HEK293T (cell line): Measurements from ENCODE around the gene PALLD.
"Not testable (repeated sequence)": the region's sequence is repeated elsewhere in the genome, so short reads cannot be mapped to it uniquely, and the experiment has no call there.

Experiments
- CTCF ChIA-PET: fragments of 350-600 bp; formaldehyde crosslinking; extraction: SDS; loops from one replicate; lab custom pipeline; 2021; ENCODE audit warnings: antibody characterized with exemption, inconsistent platforms; lab: Yijun Ruan, JAX
- POLR2A ChIA-PET: fragments of 350-600 bp; formaldehyde crosslinking; extraction: SDS; loops from one replicate; lab custom pipeline; 2020; ENCODE audit warnings: antibody characterized with exemption, inconsistent platforms; lab: Yijun Ruan, JAX
- DNase-seq: peaks from one replicate; pipeline ENCODE4 v3.0.0; 2012; ENCODE audit warnings: mixed read lengths; ENCODE audit errors: extremely low spot score
- ARNT ChIP-seq: fragments of 450-650 bp; IDR thresholded peaks from 2 replicates; pipeline ENCODE4 v1.6.1; 2017; ENCODE audit warnings: mild to moderate bottlenecking
- BHLHE40 ChIP-seq: fragments of 450-650 bp; IDR thresholded peaks from 2 replicates; pipeline ENCODE4 v1.6.1; 2016; ENCODE audit warnings: mild to moderate bottlenecking, moderate library complexity, borderline replicate concordance
- CTBP1 ChIP-seq: fragments of 450-650 bp; IDR thresholded peaks from 2 replicates; pipeline ENCODE4 v1.6.1; 2016; ENCODE audit warnings: borderline replicate concordance
- ELF4 ChIP-seq: fragments of 450-650 bp; IDR thresholded peaks from 2 replicates; pipeline ENCODE4 v1.6.1; 2017; ENCODE audit warnings: antibody characterized with exemption
- FOXA1 ChIP-seq: fragments of 450-650 bp; IDR thresholded peaks from 2 replicates; pipeline ENCODE4 v1.6.1; 2016; ENCODE audit warnings: mild to moderate bottlenecking
- FOXK2 ChIP-seq: fragments of 450-650 bp; IDR thresholded peaks from 2 replicates; pipeline ENCODE4 v1.6.1; 2016; ENCODE audit warnings: mild to moderate bottlenecking
- FOXM1 ChIP-seq: fragments of 450-650 bp; IDR thresholded peaks from 2 replicates; pipeline ENCODE4 v1.6.1; 2017; ENCODE audit warnings: mild to moderate bottlenecking, borderline replicate concordance
- HDGF ChIP-seq: fragments of 450-650 bp; IDR thresholded peaks from 2 replicates; pipeline ENCODE4 v1.6.1; 2017; ENCODE audit warnings: antibody characterized with exemption, borderline replicate concordance
- L3MBTL2 ChIP-seq: fragments of 450-650 bp; conservative IDR thresholded peaks from 2 replicates; pipeline ENCODE4 v1.6.1; 2016; ENCODE audit warnings: mild to moderate bottlenecking
- LEF1 ChIP-seq: fragments of 450-650 bp; IDR thresholded peaks from 2 replicates; pipeline ENCODE4 v1.6.1; 2017; ENCODE audit warnings: mild to moderate bottlenecking, borderline replicate concordance
- NFRKB ChIP-seq: fragments of 450-650 bp; IDR thresholded peaks from 2 replicates; pipeline ENCODE4 v1.6.1; 2016; ENCODE audit warnings: mild to moderate bottlenecking, moderate library complexity
- PKNOX1 ChIP-seq: fragments of 450-650 bp; IDR thresholded peaks from 2 replicates; pipeline ENCODE4 v1.6.1; 2016
- SP1 ChIP-seq: fragments of 450-650 bp; IDR thresholded peaks from 2 replicates; pipeline ENCODE4 v1.6.1; 2017
- SUZ12 ChIP-seq: fragments of 450-650 bp; IDR thresholded peaks from 2 replicates; pipeline ENCODE4 v1.6.1; 2016; ENCODE audit warnings: mild to moderate bottlenecking
- TARDBP ChIP-seq: fragments of 450-650 bp; IDR thresholded peaks from 2 replicates; pipeline ENCODE4 v1.6.1; 2016
- ZNF384 ChIP-seq: fragments of 450-650 bp; IDR thresholded peaks from 2 replicates; pipeline ENCODE4 v1.6.1; 2016

Gene PALLD

GRCh38 chr4:168925789-168926490, 429.1 kb downstream of the PALLD start:
- DNase-seq, result no peak
- CTCF ChIA-PET, result interaction anchor here (0.5 kb wide), 1 partner anchor 147 kb away, joined by 3 read pairs; no protein-coding TSS in a partner anchor
- POLR2A ChIA-PET, result no interaction called here
- no peak for TF ChIP-seq NFRKB
- no peak for TF ChIP-seq ZNF384
- TF ChIP-seq ARNT, result no peak
- TF ChIP-seq HDGF, result no peak
- TF ChIP-seq BHLHE40, result no peak
- TF ChIP-seq ELF4, result no peak
- no peak for TF ChIP-seq TARDBP

GRCh38 chr4:168928346-168928745, 431.5 kb downstream of the PALLD start:
- no peak for DNase-seq
- CTCF ChIA-PET, result interaction anchor here (0.7 to 1.0 kb wide), 2 partner anchors 15 to 557 kb away, joined by 3 read pairs; no protein-coding TSS in a partner anchor
- POLR2A ChIA-PET, result no interaction called here
- TF ChIP-seq FOXK2 (no peak), FOXA1 (no peak), LEF1 (no peak), BHLHE40 (no peak), L3MBTL2 (no peak)

- TF ChIP-seq LEF1 (no peak), ZNF384 (no peak), BHLHE40 (no peak), NFRKB (no peak), SUZ12 (no peak), TARDBP (no peak), CTBP1 (no peak), L3MBTL2 (no peak)
- POLR2A ChIA-PET, result no interaction called here
- DNase-seq, result no peak
- CTCF ChIA-PET, result interaction anchor here (0.7 kb wide), 2 partner anchors 14 to 557 kb away, joined by 3 to 4 read pairs; no protein-coding TSS in a partner anchor
Measured at GRCh38 chr4:168928875-168929274, 432.0 kb downstream of the PALLD start.

GRCh38 chr4:168930413-168931196, 433.8 kb downstream of the PALLD start:
- ChIA-PET POLR2A (no interaction called here), CTCF (interaction anchor here (1.2 kb wide), 1 partner anchor 9 kb away, joined by 4 read pairs; no protein-coding TSS in a partner anchor)
- no peak for DNase-seq
- no peak for TF ChIP-seq NFRKB
- TF ChIP-seq BHLHE40, result no peak
- TF ChIP-seq SUZ12, result no peak
- TF ChIP-seq FOXM1, result no peak

- no peak for DNase-seq
- no peak for TF ChIP-seq BHLHE40
- no peak for TF ChIP-seq CTBP1
- TF ChIP-seq SP1, result no peak
- ChIA-PET CTCF (interaction anchor here (1.2 kb wide), 1 partner anchor 9 kb away, joined by 4 read pairs; no protein-coding TSS in a partner anchor), POLR2A (no interaction called here)
Measured at GRCh38 chr4:168931215-168931650, 434.4 kb downstream of the PALLD start.

GRCh38 chr4:168932138-168932537, 435.3 kb downstream of the PALLD start:
- no peak for DNase-seq
- TF ChIP-seq L3MBTL2, result no peak
- TF ChIP-seq ARNT, result no peak
- no peak for TF ChIP-seq PKNOX1
- TF ChIP-seq ZNF384, result no peak
- ChIA-PET POLR2A (no interaction called here), CTCF (interaction anchor here (0.6 to 0.8 kb wide), 4 partner anchors 15 to 634 kb away, joined by 4 to 8 read pairs (median 6); no protein-coding TSS in a partner anchor)

- TF ChIP-seq PKNOX1 (no peak), LEF1 (no peak), HDGF (no peak), CTBP1 (no peak), TARDBP (no peak), ELF4 (no peak), BHLHE40 (no peak), ARNT (no peak), SP1 (no peak), L3MBTL2 (no peak), SUZ12 (no peak), FOXA1 (no peak), FOXM1 (no peak), ZNF384 (no peak), NFRKB (no peak), FOXK2 (no peak)
- DNase-seq, result no peak
- ChIA-PET POLR2A (no interaction called here), CTCF (no interaction called here)
Measured at GRCh38 chr4:168933423-168933822, 436.6 kb downstream of the PALLD start.

GRCh38 chr4:168937473-168937872, 440.6 kb downstream of the PALLD start:
- CTCF ChIA-PET, result interaction anchor here (0.6 kb wide), 1 partner anchor 236 kb away, joined by 4 read pairs; no protein-coding TSS in a partner anchor
- DNase-seq, POLR2A ChIA-PET: not testable (repeated sequence)
